HepG2 (cell line): ENCODE results near the gene DYNC1LI2. TPM values are rescaled to one million over a fixed set of nuclear protein-coding genes. Genes with fewer than 3 reads are reported as not detected.

ENCODE experiments used
- ATAC-seq: fragments of 200-7000 bp; cut with Tn5 transposase; 3 replicates; pipeline ENCODE4 v1.9.1; 2020; ENCODE audit warnings: mild to moderate bottlenecking, moderate library complexity
- BruUV-seq: library from RNA; stranded (reverse); fragments of 400-500 nt; replicated peaks from 2 replicates; lab custom pipeline; 2021; lab: Mats Ljungman, UMichigan
- CTCF ChIA-PET: fragments of 300-600 bp; formaldehyde crosslinking; extraction: SDS; loops from one replicate; lab custom pipeline; 2021; ENCODE audit warnings: low total read pairs, inconsistent platforms, low intra/inter-chr PET ratio; lab: Yijun Ruan, JAX
- POLR2A ChIA-PET: fragments of 350-600 bp; sonication (Branson Sonifier 250); formaldehyde crosslinking; loops from one replicate; lab custom pipeline; 2020; ENCODE audit warnings: antibody characterized with exemption, inconsistent platforms; lab: Yijun Ruan, JAX
- DNase-seq: peaks from one replicate; pipeline ENCODE4 v3.0.0-alpha.2; 2015; ENCODE audit warnings: low spot score
- FAIRE-seq: peaks from 3 replicates; lab custom pipeline; 2011; peaks lifted over from hg19 to GRCh38; lab: Jason Lieb, UNC
- H2AFZ ChIP-seq: one replicate; pipeline ENCODE4 v1.6.1; 2011; ENCODE audit warnings: low read length, inconsistent platforms
- H3K27ac ChIP-seq: fragments of 300-600 bp; 3 replicates; pipeline ENCODE4 v1.8.0; 2011; ENCODE audit warnings: mixed run types, mild to moderate bottlenecking, mixed read lengths, low read length, inconsistent platforms; ENCODE audit not compliant: insufficient read depth; ENCODE audit errors: extremely low read length
- H3K27me3 ChIP-seq, 2 experiments: fragments of 200-600 bp in 1 of 2; 2 replicates in 1 of 2; 3 replicates in 1 of 2; pipeline versions ENCODE4 v1.6.0 to v1.8.0; 2011; ENCODE audit warnings: low read length in 2 of 2, mild to moderate bottlenecking in 2 of 2, moderate library complexity in 2 of 2, inconsistent platforms in 1 of 2; ENCODE audit not compliant: insufficient read depth in 2 of 2, control insufficient read depth in 1 of 2
- H3K36me3 ChIP-seq, 2 experiments: fragments of 200-600 bp in 1 of 2; replicated peaks in 1 of 2; 2 replicates in 1 of 2; 3 replicates in 1 of 2; pipeline versions ENCODE4 v1.5.1 to v1.8.0; 2011; ENCODE audit warnings: low read length in 2 of 2, inconsistent platforms in 1 of 2; ENCODE audit not compliant: insufficient read depth in 2 of 2, control insufficient read depth in 1 of 2
- H3K4me1 ChIP-seq: 2 replicates; pipeline ENCODE4 v1.5.1; 2012; ENCODE audit warnings: low read length, inconsistent platforms; ENCODE audit not compliant: insufficient read depth
- H3K4me2 ChIP-seq: 2 replicates; pipeline ENCODE4 v1.6.0; 2011; ENCODE audit warnings: low read depth, low read length, inconsistent platforms
- H3K4me3 ChIP-seq, 3 experiments: fragments of 200-600 bp in 1 of 3; sonication (generic), shearing (Covaris generic) in 1 of 3; replicated peaks in 1 of 3; 2 replicates each; pipeline ENCODE4 v1.5.1; 2011 to 2016; ENCODE audit warnings: low read length in 3 of 3, inconsistent platforms in 2 of 3, low read depth in 2 of 3, mild to moderate bottlenecking in 2 of 3, control low read depth in 1 of 3, mixed read lengths in 1 of 3; ENCODE audit not compliant: insufficient read depth in 1 of 3
- H3K79me2 ChIP-seq: one replicate; pipeline ENCODE4 v1.6.1; 2011; ENCODE audit warnings: low read length, inconsistent platforms; ENCODE audit not compliant: insufficient read depth
- H3K9ac ChIP-seq: 2 replicates; pipeline ENCODE4 v1.6.0; 2011; ENCODE audit warnings: mild to moderate bottlenecking, low read depth, low read length, inconsistent platforms; ENCODE audit not compliant: insufficient read depth
- H3K9me3 ChIP-seq: 2 replicates; pipeline ENCODE4 v1.5.1; 2012; ENCODE audit warnings: mild to moderate bottlenecking, low read length
- H4K20me1 ChIP-seq: 2 replicates; pipeline ENCODE4 v1.6.0; 2011; ENCODE audit warnings: inconsistent platforms, mild to moderate bottlenecking, low read length, moderate library complexity; ENCODE audit not compliant: insufficient read depth
- DNMT1 ChIP-seq: sonication (generic); formaldehyde crosslinking; IDR thresholded peaks from 2 replicates; pipeline ENCODE4 v1.5.1; 2020; ENCODE audit warnings: mild to moderate bottlenecking, missing genetic modification reagents
- ETV6 ChIP-seq: sonication (generic); formaldehyde crosslinking; conservative IDR thresholded peaks from 2 replicates; pipeline ENCODE4 v1.4.0; 2020; ENCODE audit warnings: missing genetic modification reagents
- HOXA7 ChIP-seq: sonication (generic); formaldehyde crosslinking; IDR thresholded peaks from 2 replicates; pipeline ENCODE4 v1.8.1; 2022; ENCODE audit warnings: mild to moderate bottlenecking, missing genetic modification reagents, moderate library complexity
- MAZ ChIP-seq, 2 experiments: sonication (generic) in 1 of 2; formaldehyde crosslinking in 1 of 2; IDR thresholded peaks; 2 replicates each; pipeline versions ENCODE4 v1.5.0 to v1.6.1; 2012 to 2020; ENCODE audit warnings: low read depth in 2 of 2, mild to moderate bottlenecking in 2 of 2, borderline replicate concordance in 1 of 2, improper control_type of control experiment in 1 of 2, low read length in 1 of 2, missing genetic modification reagents in 1 of 2, moderate library complexity in 1 of 2
- PHF5A ChIP-seq: IDR thresholded peaks from one replicate; pipeline ENCODE4 v1.6.1; 2018; ENCODE audit warnings: low read depth, missing genetic modification reagents; ENCODE audit not compliant: unreplicated experiment
- SP2 ChIP-seq: sonication (generic); formaldehyde crosslinking; IDR thresholded peaks from 2 replicates; pipeline ENCODE4 v1.5.1; 2020; ENCODE audit warnings: mild to moderate bottlenecking, missing genetic modification reagents
- YEATS2 ChIP-seq: sonication (generic); formaldehyde crosslinking; IDR thresholded peaks from 2 replicates; pipeline ENCODE4 v1.4.0; 2020; ENCODE audit warnings: missing genetic modification reagents, borderline replicate concordance
- ZKSCAN5 ChIP-seq: sonication (generic); formaldehyde crosslinking; IDR thresholded peaks from 2 replicates; pipeline ENCODE4 v1.5.1; 2020; ENCODE audit warnings: mild to moderate bottlenecking, missing genetic modification reagents
- ZNF737 ChIP-seq: sonication (generic); formaldehyde crosslinking; IDR thresholded peaks from 2 replicates; pipeline ENCODE4 v1.5.0; 2020; ENCODE audit warnings: missing genetic modification reagents, mild to moderate bottlenecking, borderline replicate concordance
- WGBS: methylation state at CpG from one replicate; pipeline ENCODE4 v1.1.6; 2017; ENCODE audit warnings: low lambda C conversion rate; 5-methylcytosine and 5-hydroxymethylcytosine counted together
- in situ Hi-C: cut with HindIII; loops from 2 replicates; pipeline ENCODE4 v1.10.0; 2017; ENCODE audit warnings: low pct_unique_long_range_greater_than_20kb; ENCODE audit not compliant: extremely low pct_ligation_motif_present
- intact Hi-C: fragments of 100-400 bp; cut with micrococcal nuclease; formaldehyde crosslinking; loops from one replicate; pipeline ENCODE4 v1.10.0; 2022; ENCODE audit not compliant: unreplicated experiment
- polyA plus RNA-seq, 8 experiments: library from polyadenylated mRNA; depleted of rRNA in 3 of 8; stranded (reverse) in 7 of 8; unstranded in 1 of 8; fragments of >200 nt; fragmentation: Illumina TruSeq in 4 of 8; extraction: Trizol in 4 of 8; gene quantifications; 2 replicates each; pipeline versions ENCODE4 v1.2.1 to v1.2.3, GENCODE V29; 2011 to 2016; ENCODE audit warnings: low read depth in 4 of 8, missing spikeins in 1 of 8, mixed read lengths in 1 of 8; ENCODE audit not compliant: insufficient read depth in 1 of 8
- total RNA-seq, 5 experiments: library from RNA; depleted of rRNA; stranded (reverse); fragments of >200 nt; fragmentation: Illumina TruSeq; extraction: Trizol; gene quantifications; 2 replicates each; pipeline ENCODE4 v1.2.3, GENCODE V29; 2016; ENCODE audit warnings: low read depth in 1 of 5
- TF ChIP-seq, protein P1 (sequence below): sonication (generic); formaldehyde crosslinking; IDR thresholded peaks from 2 replicates; pipeline ENCODE4 v1.8.0; 2022; ENCODE audit warnings: missing genetic modification reagents, mild to moderate bottlenecking, inconsistent platforms, borderline replicate concordance
- TF ChIP-seq, protein P2 (sequence below): sonication (generic); formaldehyde crosslinking; IDR thresholded peaks from 2 replicates; pipeline ENCODE4 v1.5.0; 2020; ENCODE audit warnings: mild to moderate bottlenecking, missing genetic modification reagents, borderline replicate concordance
- TF ChIP-seq, protein P3 (sequence below): sonication (generic); formaldehyde crosslinking; IDR thresholded peaks from 2 replicates; pipeline ENCODE4 v1.4.0; 2020; ENCODE audit warnings: missing genetic modification reagents
- TF ChIP-seq, protein P4 (sequence below): sonication (generic); formaldehyde crosslinking; conservative IDR thresholded peaks from 2 replicates; pipeline ENCODE4 v1.4.0; 2020; ENCODE audit warnings: missing genetic modification reagents
- TF ChIP-seq, protein P5 (sequence below): sonication (generic); formaldehyde crosslinking; IDR thresholded peaks from 2 replicates; pipeline ENCODE4 v1.5.0; 2020; ENCODE audit warnings: missing genetic modification reagents

DYNC1LI2 gene
- total and polyA plus RNA-seq, 2 of the 13 experiments (the other 11 are each of a cell fraction or from before 2014, with no cell fraction given) = 65.5 to 135 TPM

DNA sequence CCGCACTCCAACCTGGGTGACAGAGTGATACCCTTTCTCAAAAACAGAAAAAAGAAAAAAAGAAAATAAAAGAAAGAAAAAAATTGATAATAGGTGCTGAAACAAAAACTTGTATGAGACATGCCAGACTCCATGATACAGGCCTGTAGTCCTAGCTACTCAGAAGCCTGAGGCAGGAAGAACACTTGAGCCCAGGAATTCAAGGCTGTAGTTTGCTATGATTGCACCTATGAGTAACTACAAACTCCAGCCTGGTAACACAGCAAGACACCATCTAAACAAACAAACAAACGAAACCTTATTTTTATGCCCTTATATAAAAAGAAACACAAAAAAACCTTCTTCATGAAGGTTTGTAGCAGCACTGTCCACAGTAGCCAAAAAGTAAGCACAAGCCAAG is 49.9 kb downstream of the DYNC1LI2 start:
- H3K36me3 ChIP-seq = no peaks in the 10 kb centered on the region
- WGBS = 48% methylated on average over 2 of the region's 2 CpGs
- peaks cover 21% of the 10 kb centered on the region for H3K4me1 ChIP-seq
- no peaks in the 10 kb centered on the region for H3K79me2 ChIP-seq
- BruUV-seq = no TSS peak
- H3K4me2 ChIP-seq = no peak overlapping the region
- no peak overlapping the region for H2AFZ ChIP-seq
- H3K27ac ChIP-seq = no peak overlapping the region
- no peak for DNase-seq
- no peaks in the 10 kb centered on the region for H4K20me1 ChIP-seq
- peaks cover 0 to 19% of the 10 kb centered on the region in 2 experiments; a peak in 2 of 5 replicates for H3K27me3 ChIP-seq
- in situ Hi-C loops (no loop called here), intact Hi-C loops (no loop called here)
- POLR2A ChIA-PET = no interaction called here
- no peak overlapping the region for H3K4me3 ChIP-seq
- no peak overlapping the region for H3K9ac ChIP-seq
- H3K9me3 ChIP-seq = no peaks in the 10 kb centered on the region
- CTCF ChIA-PET = no interaction called here
- ATAC-seq = no peak
- no peak for FAIRE-seq
- TF ChIP-seq, protein P1, sequence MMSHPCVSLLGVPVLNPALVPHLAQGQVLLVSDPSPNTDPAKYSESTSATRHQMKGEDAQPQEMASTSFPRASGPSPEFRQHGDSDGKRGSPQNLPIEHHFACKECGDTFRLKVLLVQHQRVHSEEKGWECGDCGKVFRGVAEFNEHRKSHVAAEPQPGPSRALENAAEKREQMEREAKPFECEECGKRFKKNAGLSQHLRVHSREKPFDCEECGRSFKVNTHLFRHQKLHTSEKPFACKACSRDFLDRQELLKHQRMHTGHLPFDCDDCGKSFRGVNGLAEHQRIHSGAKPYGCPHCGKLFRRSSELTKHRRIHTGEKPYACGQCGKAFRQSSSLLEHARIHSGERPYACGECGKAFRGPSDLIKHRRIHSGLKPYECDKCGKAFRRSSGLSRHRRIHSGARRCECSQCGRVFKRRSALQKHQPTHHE (CRISPR knock-in tag) = no peak
- TF ChIP-seq ZNF737 (CRISPR knock-in tag) = no peak
- TF ChIP-seq, protein P2, sequence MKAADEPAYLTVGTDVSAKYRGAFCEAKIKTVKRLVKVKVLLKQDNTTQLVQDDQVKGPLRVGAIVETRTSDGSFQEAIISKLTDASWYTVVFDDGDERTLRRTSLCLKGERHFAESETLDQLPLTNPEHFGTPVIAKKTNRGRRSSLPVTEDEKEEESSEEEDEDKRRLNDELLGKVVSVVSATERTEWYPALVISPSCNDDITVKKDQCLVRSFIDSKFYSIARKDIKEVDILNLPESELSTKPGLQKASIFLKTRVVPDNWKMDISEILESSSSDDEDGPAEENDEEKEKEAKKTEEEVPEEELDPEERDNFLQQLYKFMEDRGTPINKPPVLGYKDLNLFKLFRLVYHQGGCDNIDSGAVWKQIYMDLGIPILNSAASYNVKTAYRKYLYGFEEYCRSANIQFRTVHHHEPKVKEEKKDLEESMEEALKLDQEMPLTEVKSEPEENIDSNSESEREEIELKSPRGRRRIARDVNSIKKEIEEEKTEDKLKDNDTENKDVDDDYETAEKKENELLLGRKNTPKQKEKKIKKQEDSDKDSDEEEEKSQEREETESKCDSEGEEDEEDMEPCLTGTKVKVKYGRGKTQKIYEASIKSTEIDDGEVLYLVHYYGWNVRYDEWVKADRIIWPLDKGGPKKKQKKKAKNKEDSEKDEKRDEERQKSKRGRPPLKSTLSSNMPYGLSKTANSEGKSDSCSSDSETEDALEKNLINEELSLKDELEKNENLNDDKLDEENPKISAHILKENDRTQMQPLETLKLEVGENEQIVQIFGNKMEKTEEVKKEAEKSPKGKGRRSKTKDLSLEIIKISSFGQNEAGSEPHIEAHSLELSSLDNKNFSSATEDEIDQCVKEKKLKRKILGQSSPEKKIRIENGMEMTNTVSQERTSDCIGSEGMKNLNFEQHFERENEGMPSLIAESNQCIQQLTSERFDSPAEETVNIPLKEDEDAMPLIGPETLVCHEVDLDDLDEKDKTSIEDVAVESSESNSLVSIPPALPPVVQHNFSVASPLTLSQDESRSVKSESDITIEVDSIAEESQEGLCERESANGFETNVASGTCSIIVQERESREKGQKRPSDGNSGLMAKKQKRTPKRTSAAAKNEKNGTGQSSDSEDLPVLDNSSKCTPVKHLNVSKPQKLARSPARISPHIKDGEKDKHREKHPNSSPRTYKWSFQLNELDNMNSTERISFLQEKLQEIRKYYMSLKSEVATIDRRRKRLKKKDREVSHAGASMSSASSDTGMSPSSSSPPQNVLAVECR (CRISPR knock-in tag) = no peak
- TF ChIP-seq, protein P3, sequence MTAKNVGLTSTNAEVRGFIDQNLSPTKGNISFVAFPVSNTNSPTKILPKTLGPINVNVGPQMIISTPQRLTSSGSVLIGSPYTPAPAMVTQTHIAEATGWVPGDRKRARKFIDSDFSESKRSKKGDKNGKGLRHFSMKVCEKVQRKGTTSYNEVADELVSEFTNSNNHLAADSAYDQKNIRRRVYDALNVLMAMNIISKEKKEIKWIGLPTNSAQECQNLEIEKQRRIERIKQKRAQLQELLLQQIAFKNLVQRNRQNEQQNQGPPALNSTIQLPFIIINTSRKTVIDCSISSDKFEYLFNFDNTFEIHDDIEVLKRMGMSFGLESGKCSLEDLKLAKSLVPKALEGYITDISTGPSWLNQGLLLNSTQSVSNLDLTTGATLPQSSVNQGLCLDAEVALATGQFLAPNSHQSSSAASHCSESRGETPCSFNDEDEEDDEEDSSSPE = no peak
- TF ChIP-seq, protein P4, sequence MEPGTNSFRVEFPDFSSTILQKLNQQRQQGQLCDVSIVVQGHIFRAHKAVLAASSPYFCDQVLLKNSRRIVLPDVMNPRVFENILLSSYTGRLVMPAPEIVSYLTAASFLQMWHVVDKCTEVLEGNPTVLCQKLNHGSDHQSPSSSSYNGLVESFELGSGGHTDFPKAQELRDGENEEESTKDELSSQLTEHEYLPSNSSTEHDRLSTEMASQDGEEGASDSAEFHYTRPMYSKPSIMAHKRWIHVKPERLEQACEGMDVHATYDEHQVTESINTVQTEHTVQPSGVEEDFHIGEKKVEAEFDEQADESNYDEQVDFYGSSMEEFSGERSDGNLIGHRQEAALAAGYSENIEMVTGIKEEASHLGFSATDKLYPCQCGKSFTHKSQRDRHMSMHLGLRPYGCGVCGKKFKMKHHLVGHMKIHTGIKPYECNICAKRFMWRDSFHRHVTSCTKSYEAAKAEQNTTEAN (CRISPR knock-in tag) = no peak
- no peak for TF ChIP-seq SP2 (CRISPR knock-in tag)
- TF ChIP-seq MAZ (IDR thresholded peaks at IDR 0.05; ENCODE audit: borderline replicate concordance, low read depth, low read length) = no peak
- no peak for TF ChIP-seq MAZ (CRISPR knock-in tag; IDR thresholded peaks at IDR 0.05; ENCODE audit: low read depth)
- TF ChIP-seq, protein P5, sequence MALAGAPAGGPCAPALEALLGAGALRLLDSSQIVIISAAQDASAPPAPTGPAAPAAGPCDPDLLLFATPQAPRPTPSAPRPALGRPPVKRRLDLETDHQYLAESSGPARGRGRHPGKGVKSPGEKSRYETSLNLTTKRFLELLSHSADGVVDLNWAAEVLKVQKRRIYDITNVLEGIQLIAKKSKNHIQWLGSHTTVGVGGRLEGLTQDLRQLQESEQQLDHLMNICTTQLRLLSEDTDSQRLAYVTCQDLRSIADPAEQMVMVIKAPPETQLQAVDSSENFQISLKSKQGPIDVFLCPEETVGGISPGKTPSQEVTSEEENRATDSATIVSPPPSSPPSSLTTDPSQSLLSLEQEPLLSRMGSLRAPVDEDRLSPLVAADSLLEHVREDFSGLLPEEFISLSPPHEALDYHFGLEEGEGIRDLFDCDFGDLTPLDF = no peak
- TF ChIP-seq DNMT1 (CRISPR knock-in tag) = no peak
- TF ChIP-seq ETV6 (CRISPR knock-in tag) = no peak
- no peak for TF ChIP-seq ZKSCAN5 (CRISPR knock-in tag)
- TF ChIP-seq PHF5A (CRISPR knock-in tag) = no peak
- TF ChIP-seq HOXA7 (CRISPR knock-in tag) = no peak
- no peak for TF ChIP-seq YEATS2
